Right lung (tissue), 5 donors: Measurements from ENCODE around the gene ADAM12. TPM values are rescaled to one million over a fixed set of nuclear protein-coding genes. Genes with fewer than 3 reads are reported as not detected.

Experiments
- DNase-seq, 2 donors: peaks; one replicate each; pipeline ENCODE4 v3.0.0-alpha.2; 2013
- polyA plus RNA-seq, 5 donors: library from polyadenylated mRNA; unstranded; fragments of 120-200 nt; gene quantifications; one replicate each; pipeline versions ENCODE4 v1.2.1 to v1.2.3, GENCODE V29; 2013; ENCODE audit warnings: inconsistent platforms in 1 of 5, low replicate concordance in 1 of 5; ENCODE audit not compliant: insufficient read length in 5 of 5, insufficient read depth in 1 of 5

Gene ADAM12
- polyA plus RNA-seq, 5 donors, result 6.3 to 12.1 (median 9.9) TPM

DNA sequence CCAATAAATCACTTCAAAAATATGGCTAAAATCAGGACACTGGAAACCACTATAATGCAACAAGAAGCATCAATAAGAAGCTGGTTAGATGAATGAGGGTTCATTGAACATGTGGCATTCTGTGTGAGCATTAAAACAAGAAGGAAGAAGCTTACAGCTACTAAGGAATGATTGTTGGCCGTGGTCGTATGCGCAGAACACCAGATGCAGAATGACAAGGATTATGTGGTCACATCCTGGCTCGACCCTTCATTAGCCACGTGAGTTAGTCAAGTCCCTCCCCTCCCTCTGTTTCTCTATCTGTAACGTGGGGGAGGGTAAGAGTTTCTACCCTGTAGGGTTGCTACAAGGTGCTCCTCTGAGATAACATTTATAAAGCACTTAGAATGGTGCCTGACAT, 174.3 kb downstream of the ADAM12 start:
- DNase-seq, result no peak

DNA sequence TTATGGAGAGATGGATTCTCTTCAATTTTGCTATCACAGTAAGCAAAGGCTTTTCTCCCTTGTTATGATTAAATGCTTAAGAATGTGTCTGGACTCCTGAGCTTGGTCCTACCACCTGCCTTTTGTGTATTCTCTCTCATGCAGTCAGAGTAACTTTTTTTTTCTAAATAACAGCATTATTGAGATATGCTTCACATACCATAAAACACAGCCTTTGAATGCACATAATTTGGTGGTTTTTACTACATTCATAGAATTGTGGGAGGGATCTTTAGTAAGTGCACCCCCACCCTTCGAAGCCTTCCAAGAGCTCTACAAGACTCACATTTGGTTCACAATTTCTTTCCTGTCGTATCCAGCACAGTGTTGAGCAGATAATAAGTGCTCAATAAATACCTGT, 175.5 kb downstream of the ADAM12 start:
- no peak for DNase-seq

- DNase-seq, result no peak
These were observed 178.1 kb downstream of the ADAM12 start for GRCh38 chr10:126210051-126210651.

- no peak for DNase-seq
These were observed 178.8 kb downstream of the ADAM12 start for GRCh38 chr10:126209451-126209850.

DNA sequence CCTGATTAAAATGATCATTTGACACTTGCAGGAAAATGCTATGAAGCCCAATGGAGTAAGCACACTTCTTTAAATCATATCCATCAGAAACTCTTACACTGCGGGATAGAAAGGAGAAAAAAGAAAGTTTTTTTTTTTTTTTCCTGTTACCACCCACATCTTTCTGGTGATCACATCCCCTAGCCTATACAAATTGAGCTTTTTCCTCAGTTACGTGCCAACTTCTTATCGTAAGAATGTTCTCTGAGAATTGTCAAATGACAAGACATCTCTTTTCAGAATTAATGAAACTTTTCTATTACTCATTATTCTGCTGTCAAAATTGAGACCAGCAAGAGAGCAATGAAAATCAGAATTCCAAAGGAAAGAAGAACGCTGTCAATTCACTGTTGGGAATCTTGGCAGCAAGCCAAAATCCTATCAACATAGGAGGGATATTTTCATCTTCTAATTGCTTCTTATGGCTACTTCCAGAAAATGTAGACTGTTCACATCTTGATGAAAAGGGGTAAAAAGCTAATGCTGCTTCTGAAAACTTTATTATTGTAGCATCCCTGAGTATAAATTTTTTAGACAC, 179.5 kb downstream of the ADAM12 start:
- DNase-seq, result no peak

- DNase-seq, result no peak
These were observed 180.4 kb downstream of the ADAM12 start for GRCh38 chr10:126207851-126208250.

- DNase-seq, result no peak
These were observed 180.9 kb downstream of the ADAM12 start for GRCh38 chr10:126207313-126207771.

GRCh38 chr10:126205486-126206205, 182.6 kb downstream of the ADAM12 start:
- DNase-seq, result no peak

GRCh38 chr10:126204320-126204719, 184.0 kb downstream of the ADAM12 start:
- no peak for DNase-seq

DNA sequence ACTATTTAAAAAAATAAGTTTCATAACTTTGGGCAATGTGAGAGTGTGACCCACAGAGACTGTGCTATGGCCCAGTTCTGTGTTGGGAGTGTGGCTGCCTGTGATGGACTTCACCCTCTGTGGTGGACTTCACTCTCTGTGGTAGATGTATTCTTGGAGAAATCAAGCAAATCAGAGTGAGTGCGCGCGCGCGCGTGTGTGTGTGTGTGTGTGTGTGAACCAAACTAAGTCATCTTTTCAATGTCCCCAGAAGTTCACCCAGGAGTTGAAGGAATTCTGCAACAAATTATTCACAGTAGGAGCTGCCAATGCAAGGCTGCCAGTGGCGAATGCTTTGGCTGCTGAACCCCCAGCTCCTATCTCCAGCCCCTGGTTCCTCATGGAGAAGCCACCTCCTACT, 184.5 kb downstream of the ADAM12 start:
- no peak for DNase-seq

DNA sequence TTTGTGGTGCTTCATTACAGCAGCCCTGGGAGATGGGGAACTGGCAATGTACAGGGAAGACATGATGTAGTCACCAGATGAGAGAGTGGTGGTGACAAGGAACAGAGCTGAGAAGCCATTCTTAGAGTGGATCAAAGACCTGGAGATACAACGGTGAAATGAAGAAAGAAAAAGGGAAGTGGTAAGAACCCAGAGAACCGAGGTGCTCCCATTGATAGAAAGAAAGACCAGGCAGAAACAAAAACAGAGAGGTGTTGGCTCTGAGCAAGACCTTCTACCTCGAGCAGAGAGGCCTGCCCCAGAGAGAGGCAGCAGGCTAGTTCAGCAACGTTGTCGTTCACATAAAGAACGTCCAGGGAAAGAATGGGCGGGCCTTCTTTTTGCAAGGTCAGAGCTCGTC, 186.7 kb downstream of the ADAM12 start:
- no peak for DNase-seq

GRCh38 chr10:126199221-126199998, 188.9 kb downstream of the ADAM12 start:
- DNase-seq, result no peak

- no peak for DNase-seq
These were observed 189.6 kb downstream of the ADAM12 start for GRCh38 chr10:126198681-126199080.

- DNase-seq, result no peak
These were observed 191.2 kb downstream of the ADAM12 start for GRCh38 chr10:126197036-126197543.

DNA sequence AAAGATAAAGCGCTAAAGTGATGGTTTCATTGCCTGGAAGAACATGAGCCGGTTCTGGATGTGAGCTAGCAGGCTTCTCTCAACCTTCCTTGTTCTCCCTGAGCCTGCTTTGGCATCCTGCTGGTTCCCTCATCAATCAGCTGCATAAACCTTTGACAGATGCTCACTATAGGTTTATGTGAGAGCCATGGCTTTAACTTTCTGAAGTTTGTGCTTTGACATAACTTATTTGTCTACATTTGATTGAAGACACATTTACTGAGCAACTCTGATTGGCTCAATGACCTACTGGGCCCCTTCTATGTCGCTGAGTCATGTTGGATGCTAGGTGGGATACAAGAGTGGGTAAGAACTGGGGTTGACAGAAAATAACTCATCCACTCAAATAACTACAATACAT, 192.0 kb downstream of the ADAM12 start:
- DNase-seq, result no peak

DNA sequence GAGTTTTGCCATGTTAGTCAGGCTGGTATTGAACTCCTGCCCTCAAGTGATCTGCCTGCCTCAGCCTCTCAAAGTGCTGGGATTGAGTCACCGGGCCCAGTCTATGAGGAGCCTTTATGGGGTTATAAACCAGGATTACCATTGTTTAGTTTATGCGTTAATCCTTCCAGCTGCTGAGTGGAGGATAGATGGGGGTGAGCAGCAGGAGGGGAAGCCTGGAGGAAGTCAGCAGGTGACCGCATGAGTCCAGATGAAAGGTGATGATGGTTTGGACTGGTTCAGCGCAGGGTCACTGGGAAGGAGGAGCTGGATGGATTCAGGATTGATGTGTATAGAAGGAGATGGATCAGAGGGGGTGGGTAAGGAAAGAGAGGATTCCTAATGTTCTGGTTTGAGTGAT, 197.1 kb downstream of the ADAM12 start:
- no peak for DNase-seq

GRCh38 chr10:126188679-126189200, 199.5 kb downstream of the ADAM12 start:
- DNase-seq, result no peak

DNA sequence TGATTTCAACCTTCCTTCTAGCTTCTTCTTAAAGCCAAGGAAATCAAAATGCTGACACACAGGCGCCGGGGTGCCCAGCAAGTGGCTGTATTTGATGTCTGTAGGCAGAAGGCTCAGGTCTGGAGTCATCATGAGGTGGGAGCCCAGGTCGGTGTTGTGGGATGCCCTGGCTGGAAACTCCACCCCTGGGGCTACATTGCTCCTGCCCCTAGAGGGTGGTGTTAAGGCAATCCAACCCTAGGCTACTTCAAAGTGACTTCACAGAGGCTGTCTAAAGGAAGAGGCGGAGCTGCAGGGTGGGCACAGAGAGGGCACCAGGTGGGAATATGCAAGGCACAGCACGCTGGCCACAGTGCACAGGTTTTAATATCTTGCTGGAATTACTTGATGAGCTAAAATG, 200.9 kb downstream of the ADAM12 start:
- DNase-seq, result no peak

DNA sequence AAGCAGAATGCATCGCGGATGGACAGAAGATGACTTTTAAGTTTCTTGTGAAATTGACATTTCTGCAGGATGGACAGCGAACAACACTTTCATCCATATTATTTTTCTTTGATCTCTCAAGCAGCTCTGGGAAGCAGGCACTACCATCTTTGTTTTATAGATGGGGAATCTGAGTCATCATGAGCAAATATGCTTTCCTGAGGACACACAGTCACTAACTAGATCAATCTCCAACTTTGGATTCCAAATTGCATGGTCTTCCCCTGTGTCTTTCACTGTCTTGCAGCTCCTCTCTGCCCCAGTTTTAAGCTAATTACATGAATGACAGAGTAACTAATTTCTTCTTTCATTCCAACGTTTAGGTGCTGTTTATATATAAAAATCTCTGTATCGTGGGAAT, 201.5 kb downstream of the ADAM12 start:
- DNase-seq, result no peak

GRCh38 chr10:126185676-126186447, 202.4 kb downstream of the ADAM12 start:
- no peak for DNase-seq

DNA sequence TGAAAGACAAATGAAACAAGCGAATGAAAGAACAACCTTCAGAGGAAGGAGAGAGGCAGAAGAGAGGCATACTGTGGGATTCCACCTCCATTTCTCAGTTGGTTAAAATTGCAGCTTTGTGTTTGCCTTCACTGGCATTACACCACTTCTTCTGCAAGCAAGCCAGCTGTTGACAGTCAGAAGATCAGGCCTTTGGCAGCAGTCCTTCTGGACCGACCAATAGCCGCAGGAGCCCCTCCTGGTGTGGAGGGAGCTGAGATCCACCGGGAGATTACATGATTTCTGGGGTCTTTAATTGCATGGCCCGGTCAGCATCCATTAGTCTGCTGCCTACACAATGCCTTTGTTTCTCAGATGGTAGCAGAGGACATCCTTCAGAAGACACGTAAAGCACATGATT, 206.7 kb downstream of the ADAM12 start:
- peak in 1 of 2 donors; percentile 24 for DNase-seq
